A549 (cell line): Measurements from ENCODE around the gene MMP11. TPM values are rescaled to one million over a fixed set of nuclear protein-coding genes. Genes with fewer than 3 reads are reported as not detected.

ENCODE experiments used
- ATAC-seq, 2 experiments: fragments of 200-7000 bp in 1 of 2; fragments of >200 bp in 1 of 2; cut with Nextera tagmentation in 1 of 2; cut with Tn5 transposase in 1 of 2; 3 replicates each; pipeline versions ENCODE4 v1.8.0 to v1.9.1; 2018 to 2020; ENCODE audit warnings: mild to moderate bottlenecking in 1 of 2, moderate library complexity in 1 of 2
- CTCF ChIA-PET: fragments of 300-600 bp; sonication (Branson Sonifier 250); formaldehyde crosslinking; extraction: SDS; loops from one replicate; lab custom pipeline; 2021; ENCODE audit warnings: antibody characterized with exemption, inconsistent platforms; lab: Yijun Ruan, JAX
- POLR2A ChIA-PET: fragments of 350-600 bp; formaldehyde crosslinking; extraction: SDS; loops from one replicate; lab custom pipeline; 2021; ENCODE audit warnings: antibody characterized with exemption, inconsistent platforms; lab: Yijun Ruan, JAX
- DNase-seq, 2 experiments: peaks; one replicate each; pipeline versions ENCODE4 v3.0.0 to v3.0.0-alpha.2; 2011 to 2016; ENCODE audit warnings: low read depth in 1 of 2, low spot score in 1 of 2
- FAIRE-seq: peaks from 2 replicates; lab custom pipeline; 2011; peaks lifted over from hg19 to GRCh38; lab: Jason Lieb, UNC
- H3K27ac ChIP-seq, 2 experiments: fragments of >200 bp; sonication (Bioruptor Twin); formaldehyde crosslinking; 3 replicates each; pipeline ENCODE4 v1.5.1; 2016 to 2017
- H3K4me1 ChIP-seq: fragments of >200 bp; sonication (Bioruptor Twin); formaldehyde crosslinking; 3 replicates; pipeline ENCODE4 v1.6.1; 2016
- H3K4me2 ChIP-seq: fragments of >200 bp; sonication (Bioruptor Twin); formaldehyde crosslinking; 3 replicates; pipeline ENCODE4 v1.6.1; 2016
- H3K4me3 ChIP-seq: fragments of >200 bp; sonication (Bioruptor Twin); formaldehyde crosslinking; 3 replicates; pipeline ENCODE4 v1.5.1; 2016
- H3K9me3 ChIP-seq: fragments of >200 bp; sonication (Bioruptor Twin); formaldehyde crosslinking; 3 replicates; pipeline ENCODE4 v1.6.1; 2016
- BCL3 ChIP-seq: fragments of >200 bp; sonication (Bioruptor Twin); formaldehyde crosslinking; IDR thresholded peaks from 3 replicates; pipeline ENCODE4 v1.6.1; 2016
- CBX8 ChIP-seq: fragments of 200-600 bp; sonication (generic); IDR thresholded peaks from 2 replicates; pipeline ENCODE4 v1.6.1; 2016
- CEBPB ChIP-seq, 2 experiments: fragments of >200 bp in 1 of 2; sonication (Bioruptor Twin) in 1 of 2; formaldehyde crosslinking in 1 of 2; IDR thresholded peaks; 2 replicates each; pipeline ENCODE4 v1.6.1; 2012 to 2016
- CHD2 ChIP-seq: fragments of 150-350 bp; IDR thresholded peaks from 2 replicates; pipeline ENCODE4 v1.6.1; 2014; ENCODE audit warnings: low read length; ENCODE audit not compliant: partially characterized antibody
- CTCF ChIP-seq: fragments of >200 bp; sonication (Bioruptor Twin); formaldehyde crosslinking; IDR thresholded peaks from 3 replicates; pipeline ENCODE4 v1.5.1; 2016
- E2F6 ChIP-seq: IDR thresholded peaks from 2 replicates; pipeline ENCODE4 v1.6.1; 2012; ENCODE audit warnings: low read depth, borderline replicate concordance
- EHMT2 ChIP-seq: fragments of 200-600 bp; sonication (generic); IDR thresholded peaks from 2 replicates; pipeline ENCODE4 v1.6.1; 2016; ENCODE audit warnings: antibody characterized with exemption, low read depth, mild to moderate bottlenecking, moderate library complexity
- ESRRA ChIP-seq: fragments of 150-350 bp; IDR thresholded peaks from 2 replicates; pipeline ENCODE4 v1.6.1; 2014; ENCODE audit warnings: mild to moderate bottlenecking, low read length, borderline replicate concordance
- FOSB ChIP-seq: fragments of 250-450 bp; sonication (Bioruptor Pico); IDR thresholded peaks from 2 replicates; pipeline ENCODE4 v1.5.0; 2020; ENCODE audit warnings: mild to moderate bottlenecking, moderate library complexity
- HDAC2 ChIP-seq: fragments of 200-600 bp; sonication (generic); IDR thresholded peaks from 2 replicates; pipeline ENCODE4 v1.6.1; 2016
- HEYL ChIP-seq: fragments of 250-450 bp; sonication (Bioruptor Pico); IDR thresholded peaks from 2 replicates; pipeline ENCODE4 v1.8.0; 2021; ENCODE audit warnings: mild to moderate bottlenecking, moderate library complexity
- HOXB13 ChIP-seq: fragments of 250-450 bp; sonication (Bioruptor Pico); IDR thresholded peaks from 2 replicates; pipeline ENCODE4 v1.5.0; 2020; ENCODE audit warnings: low read depth, mild to moderate bottlenecking, moderate library complexity
- JUN ChIP-seq, 2 experiments: fragments of >200 bp; sonication (Bioruptor Twin); formaldehyde crosslinking; IDR thresholded peaks; 2 replicates in 1 of 2; 3 replicates in 1 of 2; pipeline ENCODE4 v1.6.1; 2016 to 2017
- KDM5A ChIP-seq: fragments of 200-600 bp; sonication (generic); IDR thresholded peaks from 2 replicates; pipeline ENCODE4 v1.6.1; 2016; ENCODE audit warnings: antibody characterized with exemption, mild to moderate bottlenecking
- MAFK ChIP-seq: fragments of 450-650 bp; IDR thresholded peaks from 2 replicates; pipeline ENCODE4 v1.6.1; 2014; ENCODE audit not compliant: partially characterized antibody
- PBX3 ChIP-seq: IDR thresholded peaks from 2 replicates; pipeline ENCODE4 v1.6.1; 2012
- PHF8 ChIP-seq: fragments of 200-600 bp; sonication (generic); IDR thresholded peaks from 2 replicates; pipeline ENCODE4 v1.6.1; 2016; ENCODE audit warnings: low read depth, mild to moderate bottlenecking, antibody characterized with exemption, moderate library complexity, borderline replicate concordance
- RAD21 ChIP-seq, 2 experiments: fragments of >200 bp in 1 of 2; sonication (Bioruptor Twin) in 1 of 2; formaldehyde crosslinking in 1 of 2; IDR thresholded peaks in 1 of 2; conservative IDR thresholded peaks in 1 of 2; 2 replicates in 1 of 2; 3 replicates in 1 of 2; pipeline ENCODE4 v1.6.1; 2012 to 2018; ENCODE audit warnings: inconsistent platforms in 1 of 2
- RCOR1 ChIP-seq: fragments of 150-350 bp; IDR thresholded peaks from 2 replicates; pipeline ENCODE4 v1.6.1; 2014; ENCODE audit warnings: antibody characterized with exemption, low read length, low read depth
- SMC3 ChIP-seq: fragments of >200 bp; sonication (Bioruptor Twin); formaldehyde crosslinking; IDR thresholded peaks from 3 replicates; pipeline ENCODE4 v1.6.1; 2018; ENCODE audit warnings: inconsistent platforms
- USF2 ChIP-seq: fragments of 450-650 bp; IDR thresholded peaks from 2 replicates; pipeline ENCODE4 v1.6.1; 2014; ENCODE audit warnings: antibody characterized with exemption
- ZFP36 ChIP-seq: fragments of 450-650 bp; IDR thresholded peaks from 2 replicates; pipeline ENCODE4 v1.6.1; 2014; ENCODE audit warnings: borderline replicate concordance; ENCODE audit not compliant: partially characterized antibody
- ZSCAN20 ChIP-seq: fragments of 250-450 bp; sonication (Bioruptor Pico); IDR thresholded peaks from 2 replicates; pipeline ENCODE4 v1.8.0; 2022; ENCODE audit warnings: mild to moderate bottlenecking, moderate library complexity
- WGBS: methylation state at CpG from one replicate; pipeline ENCODE4 v1.1.6; 2017; ENCODE audit errors: missing lambda C conversion rate; 5-methylcytosine and 5-hydroxymethylcytosine counted together
- polyA plus RNA-seq, 4 experiments: library from polyadenylated mRNA; depleted of rRNA in 3 of 4; stranded (reverse); fragments of >200 nt; fragmentation: RNase III in 1 of 4; extraction: RNeasy Plus Mini Kit Qiagen cat#74134 plus additional on column Dnase treatment in 1 of 4; gene quantifications; 2 replicates in 3 of 4; 3 replicates in 1 of 4; pipeline ENCODE4 v1.2.3, GENCODE V29; 2011 to 2017
- TF ChIP-seq, protein P1 (sequence below): fragments of 250-450 bp; sonication (Bioruptor Pico); IDR thresholded peaks from 2 replicates; pipeline ENCODE4 v1.5.0; 2021; ENCODE audit warnings: mild to moderate bottlenecking, moderate library complexity, borderline replicate concordance
- TF ChIP-seq, protein P2 (sequence below): fragments of 250-450 bp; sonication (Bioruptor Pico); IDR thresholded peaks from 2 replicates; pipeline ENCODE4 v1.5.0; 2020; ENCODE audit warnings: low read depth, mild to moderate bottlenecking, moderate library complexity

The MMP11 gene
- polyA plus RNA-seq, 2 of the 4 experiments (the other 2 are of a cell fraction) = 0.23 to 0.36 TPM

GRCh38 chr22:23779731-23780130 is 7.1 kb downstream of the MMP11 start:
- 80% methylated on average over 2 of the region's 5 CpGs for WGBS
- H3K4me1 ChIP-seq = peaks cover 29% of the 10 kb centered on the region
- TF ChIP-seq CHD2 (no peak), CTCF (no peak), ZFP36 (no peak), RCOR1 (no peak), CEBPB (IDR thresholded peaks at IDR 0.05) (no peak), SMC3 (no peak), HDAC2 (no peak), EHMT2 (no peak), ESRRA (no peak), FOSB (no peak), CBX8 (no peak), PBX3 (no peak)
- TF ChIP-seq, protein P1, sequence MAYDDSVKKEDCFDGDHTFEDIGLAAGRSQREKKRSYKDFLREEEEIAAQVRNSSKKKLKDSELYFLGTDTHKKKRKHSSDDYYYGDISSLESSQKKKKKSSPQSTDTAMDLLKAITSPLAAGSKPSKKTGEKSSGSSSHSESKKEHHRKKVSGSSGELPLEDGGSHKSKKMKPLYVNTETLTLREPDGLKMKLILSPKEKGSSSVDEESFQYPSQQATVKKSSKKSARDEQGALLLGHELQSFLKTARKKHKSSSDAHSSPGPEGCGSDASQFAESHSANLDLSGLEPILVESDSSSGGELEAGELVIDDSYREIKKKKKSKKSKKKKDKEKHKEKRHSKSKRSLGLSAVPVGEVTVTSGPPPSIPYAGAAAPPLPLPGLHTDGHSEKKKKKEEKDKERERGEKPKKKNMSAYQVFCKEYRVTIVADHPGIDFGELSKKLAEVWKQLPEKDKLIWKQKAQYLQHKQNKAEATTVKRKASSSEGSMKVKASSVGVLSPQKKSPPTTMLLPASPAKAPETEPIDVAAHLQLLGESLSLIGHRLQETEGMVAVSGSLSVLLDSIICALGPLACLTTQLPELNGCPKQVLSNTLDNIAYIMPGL = no peak
- no peaks in the 10 kb centered on the region for H3K9me3 ChIP-seq
- DNase-seq (no peak), FAIRE-seq (no peak), ATAC-seq (no peak)
- ChIA-PET POLR2A (no interaction called here), CTCF (no interaction called here)
- no peak overlapping the region for H3K27ac ChIP-seq
- no peak overlapping the region for H3K4me3 ChIP-seq
- no peak overlapping the region for H3K4me2 ChIP-seq

GRCh38 chr22:23780146-23780748 is 7.6 kb downstream of the MMP11 start:
- no peak overlapping the region for H3K27ac ChIP-seq
- WGBS = 83% methylated on average over 14 of the region's 20 CpGs
- ChIA-PET POLR2A (no interaction called here), CTCF (no interaction called here)
- DNase-seq = no peak
- H3K4me3 ChIP-seq = no peak overlapping the region
- H3K4me2 ChIP-seq = no peak overlapping the region
- ATAC-seq = no peak
- FAIRE-seq = no peak
- peaks cover 27% of the 10 kb centered on the region for H3K4me1 ChIP-seq
- no peaks in the 10 kb centered on the region for H3K9me3 ChIP-seq
- no peak for TF ChIP-seq JUN (IDR thresholded peaks at IDR 0.05)
- TF ChIP-seq, protein P2, sequence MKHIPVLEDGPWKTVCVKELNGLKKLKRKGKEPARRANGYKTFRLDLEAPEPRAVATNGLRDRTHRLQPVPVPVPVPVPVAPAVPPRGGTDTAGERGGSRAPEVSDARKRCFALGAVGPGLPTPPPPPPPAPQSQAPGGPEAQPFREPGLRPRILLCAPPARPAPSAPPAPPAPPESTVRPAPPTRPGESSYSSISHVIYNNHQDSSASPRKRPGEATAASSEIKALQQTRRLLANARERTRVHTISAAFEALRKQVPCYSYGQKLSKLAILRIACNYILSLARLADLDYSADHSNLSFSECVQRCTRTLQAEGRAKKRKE (CRISPR knock-in tag) = no peak
- TF ChIP-seq RCOR1 = no peak
- TF ChIP-seq BCL3 = no peak
- TF ChIP-seq KDM5A = no peak
- no peak for TF ChIP-seq MAFK
- TF ChIP-seq PHF8 = no peak
- TF ChIP-seq HOXB13 = no peak
- TF ChIP-seq ZSCAN20 (CRISPR knock-in tag) = no peak
- TF ChIP-seq HEYL = no peak
- TF ChIP-seq ZFP36 = no peak
- TF ChIP-seq, protein P1 = no peak
- TF ChIP-seq RAD21 (conservative IDR thresholded peaks at IDR 0.05 in 1 of 2, IDR thresholded peaks at IDR 0.05 in 1 of 2) = no peak
- no peak for TF ChIP-seq E2F6
- no peak for TF ChIP-seq USF2
